Adrenal gland (tissue), 12 donors: ENCODE data around the gene AGO4. TPM values are rescaled to one million over a fixed set of nuclear protein-coding genes. Genes with fewer than 3 reads are reported as not detected.
"Not testable (repeated sequence)": the region's sequence is repeated elsewhere in the genome, so short reads cannot be mapped to it uniquely, and the experiment has no call there.

Experiments
- DNase-seq, 7 donors: peaks; one replicate each; pipeline ENCODE4 v3.0.0-alpha.2; 2019 to 2020
- H3K27ac ChIP-seq, 5 donors: fragments of 200-600 bp; sonication (generic) in 4 of 5; 1 replicate in 3 of 5; 2 replicates in 2 of 5; pipeline versions ENCODE4 v1.5.1 to v1.8.0; 2016 to 2020; ENCODE audit warnings: mild to moderate bottlenecking in 1 of 5
- H3K27me3 ChIP-seq: fragments of 200-600 bp; 2 replicates; pipeline ENCODE4 v1.8.0; 2021
- H3K36me3 ChIP-seq, 2 donors: fragments of 200-600 bp; replicated peaks in 1 of 2; 1 replicate in 1 of 2; 2 replicates in 1 of 2; pipeline versions ENCODE4 v1.5.1 to v1.8.0; 2018 to 2022
- H3K4me1 ChIP-seq, 2 donors: fragments of 200-600 bp; replicated peaks in 1 of 2; 1 replicate in 1 of 2; 2 replicates in 1 of 2; pipeline versions ENCODE4 v1.5.1 to v1.8.0; 2018 to 2021
- H3K4me3 ChIP-seq, 4 donors: fragments of 200-600 bp; sonication (generic) in 3 of 4; one replicate each; pipeline ENCODE4 v1.5.1; 2016 to 2018
- H3K9me3 ChIP-seq, 3 donors: fragments of 200-600 bp; sonication (generic) in 1 of 3; replicated peaks in 1 of 3; 1 replicate in 2 of 3; 2 replicates in 1 of 3; pipeline versions ENCODE4 v1.5.1 to v1.8.0; 2016 to 2021
- CTCF ChIP-seq, 6 experiments: fragments of 450-650 bp in 4 of 6; fragments of 200-600 bp in 2 of 6; sonication (generic) in 1 of 6; IDR thresholded peaks; 1 replicate in 5 of 6; 2 replicates in 1 of 6; pipeline versions ENCODE4 v1.5.1 to v1.8.0; 2016 to 2021; ENCODE audit warnings: antibody characterized with exemption in 6 of 6, mild to moderate bottlenecking in 2 of 6, moderate library complexity in 1 of 6
- POLR2A ChIP-seq, 2 donors: fragments of 450-650 bp; IDR thresholded peaks; one replicate each; pipeline ENCODE4 v1.6.1; 2017; ENCODE audit warnings: antibody characterized with exemption in 2 of 2, mild to moderate bottlenecking in 2 of 2, moderate library complexity in 1 of 2
- WGBS, 4 donors: extraction: QIAGEN DNeasy Blood & Tissue Kit in 2 of 4; methylation state at CpG; one replicate each; pipeline versions ENCODE4 v1.1.5 to v1.1.7; 2013 to 2017; 5-methylcytosine and 5-hydroxymethylcytosine counted together
- intact Hi-C, 2 donors: fragments of 100-400 bp; cut with DNase I; formaldehyde crosslinking; loops; one replicate each; pipeline versions ENCODE4 v1.14.1 to v1.15.0; 2022 to 2023
- polyA plus RNA-seq, 3 donors: library from polyadenylated mRNA; stranded (reverse); fragments of 200-250 nt in 2 of 3; fragments of 350-450 nt in 1 of 3; fragmentation: Illumina TruSeq in 1 of 3; extraction: RNeasy Lipid Tissue Mini Kit (QIAGEN cat#74804) in 1 of 3; gene quantifications; one replicate each; pipeline ENCODE4 v1.2.3, GENCODE V29; 2013 to 2014
- total RNA-seq, 9 donors: library from RNA; depleted of rRNA in 4 of 9; stranded (reverse); fragments of >200 nt in 4 of 9; fragments of 120-200 nt in 1 of 9; fragmentation: NEBNext Ultra II Directional in 1 of 9; extraction: Animal tissue kit (Norgen Biotek cat#: 25700) in 1 of 9; gene quantifications; one replicate each; pipeline versions ENCODE4 v1.1.0 to v1.2.4, GENCODE V29; 2013 to 2023
- donor health status: healthy with polysubstance abuse.
- donor health status: Bipolar disorder and iron deficiency.
- donor health status: DM: yes; HTN: yes; CAD: no.
- donor health status: DM: no; HTN: no; CAD: no.
- donor health status: DM: no; HTN: no; CAD: no.
- donor health status: DM: yes; HTN: yes; CAD: no.

AGO4 gene
- total and polyA plus RNA-seq, 12 donors: 4.0 to 12.0 (median 8.4) TPM

GRCh38 chr1:35783055-35783583 is 24.7 kb upstream of the AGO4 start:
- H3K4me3 ChIP-seq: no peak overlapping the region
- no peaks in the 10 kb centered on the region for H3K4me1 ChIP-seq
- 92 to 96% (median 93%) methylated on average over 2 of the region's 2 CpGs for WGBS, 4 donors
- intact Hi-C loops: no loop called here
- H3K9me3 ChIP-seq: no peaks in the 10 kb centered on the region
- no peaks in the 10 kb centered on the region for H3K27me3 ChIP-seq
- DNase-seq: no peak
- H3K36me3 ChIP-seq: no peaks in the 10 kb centered on the region
- H3K27ac ChIP-seq: no peak overlapping the region
- TF ChIP-seq POLR2A (IDR thresholded peaks at IDR 0.05) (no peak), CTCF (IDR thresholded peaks at IDR 0.05) (no peak)

- H3K36me3 ChIP-seq, H3K4me1 ChIP-seq, DNase-seq, H3K4me3 ChIP-seq, intact Hi-C loops, H3K9me3 ChIP-seq, H3K27ac ChIP-seq, H3K27me3 ChIP-seq: not testable (repeated sequence)
- WGBS, 4 donors: 76 to 87% (median 82%) methylated on average over 8 of the region's 8 CpGs
Measured at GRCh38 chr1:35784364-35784763, 23.5 kb upstream of the AGO4 start.

GRCh38 chr1:35788139-35788538 is 19.7 kb upstream of the AGO4 start:
- Histone ChIP-seq H3K36me3 (no peaks in the 10 kb centered on the region), H3K4me3 (no peak overlapping the region), H3K4me1 (no peaks in the 10 kb centered on the region), H3K27me3 (no peaks in the 10 kb centered on the region), H3K9me3 (no peaks in the 10 kb centered on the region), H3K27ac (no peak overlapping the region)
- intact Hi-C loops: no loop called here
- 28 to 66% (median 64%) methylated on average over 3 of the region's 3 CpGs for WGBS, 4 donors
- no peak for TF ChIP-seq POLR2A (IDR thresholded peaks at IDR 0.05)
- no peak for TF ChIP-seq CTCF (IDR thresholded peaks at IDR 0.05)
- no peak for DNase-seq

GRCh38 chr1:35790670-35791069 is 17.1 kb upstream of the AGO4 start:
- Histone ChIP-seq H3K27ac (no peak overlapping the region), H3K4me3 (no peak overlapping the region), H3K4me1 (no peaks in the 10 kb centered on the region), H3K27me3 (no peaks in the 10 kb centered on the region), H3K36me3 (no peaks in the 10 kb centered on the region), H3K9me3 (no peaks in the 10 kb centered on the region)
- intact Hi-C loops: no loop called here
- DNase-seq: no peak
- 83 to 89% (median 85%) methylated on average over 2 of the region's 2 CpGs for WGBS, 4 donors
- TF ChIP-seq POLR2A (IDR thresholded peaks at IDR 0.05) (no peak), CTCF (IDR thresholded peaks at IDR 0.05) (no peak)

GRCh38 chr1:35795295-35795694 is 12.5 kb upstream of the AGO4 start:
- 77 to 83% (median 78%) methylated on average over 7 of the region's 7 CpGs for WGBS, 4 donors
- no peaks in the 10 kb centered on the region for H3K36me3 ChIP-seq
- H3K27me3 ChIP-seq: no peaks in the 10 kb centered on the region
- H3K9me3 ChIP-seq: no peaks in the 10 kb centered on the region
- H3K4me1 ChIP-seq: no peaks in the 10 kb centered on the region
- intact Hi-C loops: no loop called here
- H3K4me3 ChIP-seq: no peak overlapping the region
- TF ChIP-seq POLR2A (IDR thresholded peaks at IDR 0.05): no peak
- TF ChIP-seq CTCF (IDR thresholded peaks at IDR 0.05): no peak
- H3K27ac ChIP-seq: no peak overlapping the region
- DNase-seq: no peak
